ENCODE results near the gene RHBDF2. TPM values are rescaled to one million over a fixed set of nuclear protein-coding genes. Genes with fewer than 3 reads are reported as not detected.
"Not testable (repeated sequence)": the region's sequence is repeated elsewhere in the genome, so short reads cannot be mapped to it uniquely, and the experiment has no call there.

RHBDF2 gene
- total and polyA plus RNA-seq, 12 donors: 6.5 to 33.1 (median 9.8) TPM

DNA sequence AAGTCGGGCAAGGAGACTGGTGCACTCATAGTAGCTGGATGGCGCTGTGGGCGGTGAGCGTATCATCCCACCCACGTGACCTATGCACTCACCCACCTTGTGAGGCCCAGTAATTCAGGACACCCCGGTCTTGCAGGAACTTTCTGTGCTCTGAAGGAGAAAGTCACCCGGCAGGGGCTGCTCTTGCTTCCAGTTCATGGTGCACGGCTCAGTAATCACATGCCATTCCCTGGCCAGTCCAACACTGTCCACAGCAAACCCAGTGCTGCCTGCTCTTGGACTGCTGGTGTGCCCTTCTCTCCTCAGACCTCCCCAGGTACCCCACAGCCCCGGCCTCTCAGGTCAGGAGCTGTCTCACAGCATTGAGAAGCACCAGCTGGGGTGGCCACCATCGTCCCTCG lies 16.4 kb upstream of the RHBDF2 start:
- H3K4me3 ChIP-seq: no peak overlapping the region
- no peak for ATAC-seq
- no peaks in the 10 kb centered on the region for H3K9me3 ChIP-seq
- H3K27ac ChIP-seq: peak overlapping the region in 1 of 10 donors; percentile 26
- TF ChIP-seq, protein P1, sequence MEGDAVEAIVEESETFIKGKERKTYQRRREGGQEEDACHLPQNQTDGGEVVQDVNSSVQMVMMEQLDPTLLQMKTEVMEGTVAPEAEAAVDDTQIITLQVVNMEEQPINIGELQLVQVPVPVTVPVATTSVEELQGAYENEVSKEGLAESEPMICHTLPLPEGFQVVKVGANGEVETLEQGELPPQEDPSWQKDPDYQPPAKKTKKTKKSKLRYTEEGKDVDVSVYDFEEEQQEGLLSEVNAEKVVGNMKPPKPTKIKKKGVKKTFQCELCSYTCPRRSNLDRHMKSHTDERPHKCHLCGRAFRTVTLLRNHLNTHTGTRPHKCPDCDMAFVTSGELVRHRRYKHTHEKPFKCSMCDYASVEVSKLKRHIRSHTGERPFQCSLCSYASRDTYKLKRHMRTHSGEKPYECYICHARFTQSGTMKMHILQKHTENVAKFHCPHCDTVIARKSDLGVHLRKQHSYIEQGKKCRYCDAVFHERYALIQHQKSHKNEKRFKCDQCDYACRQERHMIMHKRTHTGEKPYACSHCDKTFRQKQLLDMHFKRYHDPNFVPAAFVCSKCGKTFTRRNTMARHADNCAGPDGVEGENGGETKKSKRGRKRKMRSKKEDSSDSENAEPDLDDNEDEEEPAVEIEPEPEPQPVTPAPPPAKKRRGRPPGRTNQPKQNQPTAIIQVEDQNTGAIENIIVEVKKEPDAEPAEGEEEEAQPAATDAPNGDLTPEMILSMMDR (IDR thresholded peaks at IDR 0.05): no peak
- intact Hi-C loops (cut with DNase I): no loop called here
- DNase-seq: no peak
- no peaks in the 10 kb centered on the region for H3K27me3 ChIP-seq
- no peaks in the 10 kb centered on the region for H3K36me3 ChIP-seq
- 92 to 94% methylated on average over 11 of the region's 11 CpGs for WGBS, 2 donors
- peaks cover 0 to 30% (median 15%) of the 10 kb centered on the region in 9 donors for H3K4me1 ChIP-seq

DNA sequence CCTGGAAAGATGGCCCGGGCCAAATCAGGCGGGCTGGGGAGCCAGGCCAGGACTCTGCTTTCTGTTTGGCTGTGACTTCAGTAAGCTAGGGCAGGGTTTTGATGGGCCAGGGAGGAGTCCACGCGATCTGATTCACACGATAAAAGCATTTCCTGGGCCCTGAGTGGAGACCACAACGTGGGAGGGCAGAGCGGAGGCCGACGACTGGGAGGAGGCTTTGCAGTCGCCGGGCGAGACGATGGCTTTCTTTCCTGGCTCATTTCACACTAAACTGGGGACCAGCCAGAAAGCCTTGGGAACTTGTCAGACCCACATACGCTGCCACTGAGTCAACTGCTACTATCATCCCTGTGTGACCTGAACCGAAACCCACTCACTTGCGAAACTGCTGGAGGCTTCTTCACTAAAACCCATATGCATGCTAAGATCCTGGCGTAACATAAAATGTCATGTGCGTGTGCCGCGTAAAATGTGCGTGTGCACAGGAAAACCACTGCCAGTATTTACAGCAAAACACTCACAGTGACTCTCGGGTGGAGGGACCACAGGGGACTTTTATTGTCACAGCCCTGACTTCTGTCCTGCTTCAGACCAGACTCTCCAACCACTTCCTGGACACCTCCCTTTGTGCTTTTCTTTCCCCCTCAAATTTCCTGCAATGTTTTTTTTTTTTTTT lies 14.2 kb upstream of the RHBDF2 start:
- 38 to 51% methylated on average over 22 of the region's 22 CpGs for WGBS, 2 donors
- intact Hi-C loops (cut with DNase I): no loop called here

DNA sequence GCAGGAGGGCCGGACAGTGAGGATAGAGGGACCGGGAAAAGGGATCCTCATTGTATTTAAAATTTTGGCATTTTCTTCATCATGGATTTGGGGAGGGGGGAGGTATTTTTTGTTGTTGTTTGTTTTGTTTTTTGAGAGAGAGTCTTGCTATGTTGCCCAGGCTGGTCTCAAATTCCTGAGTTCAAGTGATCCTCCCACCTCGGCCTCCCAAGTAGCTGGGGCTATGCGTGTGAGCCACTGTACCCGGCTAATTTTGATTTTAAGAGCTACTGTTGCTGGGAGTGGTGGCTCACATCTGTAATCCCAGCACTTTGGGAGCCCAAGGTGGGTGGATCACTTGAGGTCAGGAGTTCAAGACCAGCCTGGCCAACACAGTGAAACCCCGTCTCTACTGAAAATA lies 13.1 kb upstream of the RHBDF2 start:
- H3K36me3 ChIP-seq; H3K27me3 ChIP-seq; ATAC-seq; H3K4me3 ChIP-seq; DNase-seq; intact Hi-C loops (cut with DNase I); H3K9me3 ChIP-seq: not testable (repeated sequence)
- H3K4me1 ChIP-seq: peaks cover 0 to 49% (median 15%) of the 10 kb centered on the region in 9 donors
- H3K27ac ChIP-seq: peak overlapping the region in 4 of 10 donors; percentile 69 to 91 (median 76)
- WGBS, 2 donors: 98% methylated on average over 6 of the region's 6 CpGs

More for the DNA sequence above, 14.2 kb upstream of the RHBDF2 start:
- Histone ChIP-seq H3K9me3 (no peaks in the 10 kb centered on the region), H3K4me3 (peak overlapping the region in 7 of 10 donors; percentile 12 to 45 (median 30)), H3K27me3 (no peaks in the 10 kb centered on the region), H3K4me1 (peaks cover 0 to 47% (median 15%) of the 10 kb centered on the region in 9 donors), H3K36me3 (no peaks in the 10 kb centered on the region), H3K27ac (peak overlapping the region; percentile 10 to 91 (median 76))
- DNase-seq (peak; percentile 55 to 68), ATAC-seq (peak; percentile 39 to 82 (median 74))
- TF ChIP-seq, protein P1 (IDR thresholded peaks at IDR 0.05): no peak

- intact Hi-C loops (cut with DNase I): no loop called here
- Histone ChIP-seq H3K36me3 (no peaks in the 10 kb centered on the region), H3K4me1 (peaks cover 0 to 49% (median 15%) of the 10 kb centered on the region in 9 donors), H3K27me3 (no peaks in the 10 kb centered on the region), H3K4me3 (no peak overlapping the region), H3K9me3 (no peaks in the 10 kb centered on the region), H3K27ac (no peak overlapping the region)
- TF ChIP-seq, protein P1 (IDR thresholded peaks at IDR 0.05): no peak
- DNase-seq (no peak), ATAC-seq (no peak)
- WGBS, 2 donors: 71 to 72% methylated on average over 6 of the region's 6 CpGs
Measured at GRCh38 chr17:76513306-76513692, 12.1 kb upstream of the RHBDF2 start.
